A673 (cell line): ENCODE results near the gene ANP32B.

Experiments
- CTCF ChIP-seq: fragments of 300-800, 200-600 bp; sonication (generic); conservative IDR thresholded peaks from 2 replicates; pipeline ENCODE4 v1.5.1; 2017; ENCODE audit warnings: low read depth, mild to moderate bottlenecking, antibody characterized with exemption, low read length, moderate library complexity, mixed read lengths
- EZH2 ChIP-seq: fragments of 200-600 bp; sonication (generic); IDR thresholded peaks from 2 replicates; pipeline ENCODE4 v1.6.1; 2017; ENCODE audit warnings: borderline replicate concordance, low read depth, mild to moderate bottlenecking, mixed read lengths, antibody characterized with exemption, low read length; ENCODE audit not compliant: poor library complexity, severe bottlenecking

GRCh38 chr9:98037357-98037756 lies 54.2 kb downstream of the ANP32B start:
- TF ChIP-seq CTCF (no peak), EZH2 (no peak)
